HEK293 (cell line): ENCODE measurements around the gene PTH2.
A peak's percentile ranks its signal among the peaks of the same experiment; 100 is the strongest.

Experiments
- EGR2 ChIP-seq: fragments of 450-650 bp; formaldehyde crosslinking; IDR thresholded peaks from 2 replicates; pipeline ENCODE4 v1.5.1; 2016; ENCODE audit warnings: low read depth, missing biosample characterization, missing genetic modification characterization
- FEZF1 ChIP-seq: fragments of 450-650 bp; formaldehyde crosslinking; IDR thresholded peaks from 2 replicates; pipeline ENCODE4 v1.5.1; 2016; ENCODE audit warnings: missing biosample characterization, missing genetic modification characterization
- KLF16 ChIP-seq: fragments of 450-650 bp; formaldehyde crosslinking; IDR thresholded peaks from 2 replicates; pipeline ENCODE4 v1.5.1; 2017; ENCODE audit warnings: missing biosample characterization, missing genetic modification characterization
- KLF9 ChIP-seq: fragments of 450-650 bp; formaldehyde crosslinking; IDR thresholded peaks from 2 replicates; pipeline ENCODE4 v1.5.1; 2016; ENCODE audit warnings: missing biosample characterization, missing genetic modification characterization, low read depth
- MZF1 ChIP-seq: fragments of 450-650 bp; formaldehyde crosslinking; IDR thresholded peaks from 2 replicates; pipeline ENCODE4 v1.5.1; 2017; ENCODE audit warnings: missing biosample characterization, missing genetic modification characterization, borderline replicate concordance
- SP7 ChIP-seq: fragments of 450-650 bp; formaldehyde crosslinking; IDR thresholded peaks from 2 replicates; pipeline ENCODE4 v1.5.1; 2016; ENCODE audit warnings: missing biosample characterization, missing genetic modification characterization
- ZIC2 ChIP-seq: fragments of 450-650 bp; formaldehyde crosslinking; IDR thresholded peaks from 2 replicates; pipeline ENCODE4 v1.5.1; 2016; ENCODE audit warnings: missing biosample characterization, missing genetic modification characterization
- ZNF10 ChIP-seq: fragments of 450-650 bp; formaldehyde crosslinking; IDR thresholded peaks from 2 replicates; pipeline ENCODE4 v1.5.1; 2017; ENCODE audit warnings: missing biosample characterization, missing genetic modification characterization
- ZNF132 ChIP-seq: fragments of 450-650 bp; formaldehyde crosslinking; IDR thresholded peaks from 2 replicates; pipeline ENCODE4 v1.5.1; 2017; ENCODE audit warnings: missing biosample characterization, missing genetic modification characterization, borderline replicate concordance
- ZNF394 ChIP-seq: fragments of 450-650 bp; formaldehyde crosslinking; IDR thresholded peaks from 2 replicates; pipeline ENCODE4 v1.5.1; 2016; ENCODE audit warnings: missing biosample characterization, missing genetic modification characterization, mild to moderate bottlenecking, moderate library complexity, borderline replicate concordance
- ZNF529 ChIP-seq: fragments of 450-650 bp; formaldehyde crosslinking; IDR thresholded peaks from 2 replicates; pipeline ENCODE4 v1.5.1; 2017; ENCODE audit warnings: missing genetic modification characterization, missing biosample characterization; ENCODE audit not compliant: insufficient replicate concordance
- ZNF558 ChIP-seq: fragments of 450-650 bp; formaldehyde crosslinking; IDR thresholded peaks from 2 replicates; pipeline ENCODE4 v1.5.1; 2016; ENCODE audit warnings: missing biosample characterization, missing genetic modification characterization
- ZNF610 ChIP-seq: fragments of 450-650 bp; formaldehyde crosslinking; IDR thresholded peaks from 2 replicates; pipeline ENCODE4 v1.5.1; 2016; ENCODE audit warnings: missing biosample characterization, missing genetic modification characterization, borderline replicate concordance
- ZNF629 ChIP-seq: fragments of 450-650 bp; formaldehyde crosslinking; IDR thresholded peaks from 2 replicates; pipeline ENCODE4 v1.5.1; 2017; ENCODE audit warnings: missing biosample characterization, missing genetic modification characterization
- ZNF777 ChIP-seq: fragments of 450-650 bp; formaldehyde crosslinking; IDR thresholded peaks from 2 replicates; pipeline ENCODE4 v1.5.1; 2017; ENCODE audit warnings: missing biosample characterization, missing genetic modification characterization, borderline replicate concordance
- ZNF843 ChIP-seq: fragments of 450-650 bp; formaldehyde crosslinking; IDR thresholded peaks from 2 replicates; pipeline ENCODE4 v1.5.1; 2016; ENCODE audit warnings: missing biosample characterization, missing genetic modification characterization
- TF ChIP-seq, protein P1 (sequence below): fragments of 450-650 bp; formaldehyde crosslinking; IDR thresholded peaks from 2 replicates; pipeline ENCODE4 v1.5.1; 2016; ENCODE audit warnings: missing biosample characterization, missing genetic modification characterization
- TF ChIP-seq, protein P2 (sequence below): fragments of 450-650 bp; formaldehyde crosslinking; IDR thresholded peaks from 2 replicates; pipeline ENCODE4 v1.5.1; 2016; ENCODE audit warnings: missing biosample characterization, missing genetic modification characterization
- TF ChIP-seq, protein P3 (sequence below): fragments of 450-650 bp; formaldehyde crosslinking; IDR thresholded peaks from 2 replicates; pipeline ENCODE4 v1.5.1; 2016; ENCODE audit warnings: missing biosample characterization, missing genetic modification characterization
- TF ChIP-seq, protein P4 (sequence below): fragments of 450-650 bp; formaldehyde crosslinking; IDR thresholded peaks from 2 replicates; pipeline ENCODE4 v1.5.1; 2017; ENCODE audit warnings: missing biosample characterization, missing genetic modification characterization
- TF ChIP-seq, protein P5 (sequence below): fragments of 450-650 bp; formaldehyde crosslinking; IDR thresholded peaks from 2 replicates; pipeline ENCODE4 v1.5.1; 2016; ENCODE audit warnings: missing biosample characterization, missing genetic modification characterization
- TF ChIP-seq, protein P6 (sequence below): fragments of 450-650 bp; formaldehyde crosslinking; IDR thresholded peaks from 2 replicates; pipeline ENCODE4 v1.5.1; 2017; ENCODE audit warnings: missing biosample characterization, missing genetic modification characterization
- TF ChIP-seq, protein P7 (sequence below): fragments of 450-650 bp; formaldehyde crosslinking; IDR thresholded peaks from 2 replicates; pipeline ENCODE4 v1.5.1; 2016; ENCODE audit warnings: missing biosample characterization, missing genetic modification characterization

Gene PTH2

DNA sequence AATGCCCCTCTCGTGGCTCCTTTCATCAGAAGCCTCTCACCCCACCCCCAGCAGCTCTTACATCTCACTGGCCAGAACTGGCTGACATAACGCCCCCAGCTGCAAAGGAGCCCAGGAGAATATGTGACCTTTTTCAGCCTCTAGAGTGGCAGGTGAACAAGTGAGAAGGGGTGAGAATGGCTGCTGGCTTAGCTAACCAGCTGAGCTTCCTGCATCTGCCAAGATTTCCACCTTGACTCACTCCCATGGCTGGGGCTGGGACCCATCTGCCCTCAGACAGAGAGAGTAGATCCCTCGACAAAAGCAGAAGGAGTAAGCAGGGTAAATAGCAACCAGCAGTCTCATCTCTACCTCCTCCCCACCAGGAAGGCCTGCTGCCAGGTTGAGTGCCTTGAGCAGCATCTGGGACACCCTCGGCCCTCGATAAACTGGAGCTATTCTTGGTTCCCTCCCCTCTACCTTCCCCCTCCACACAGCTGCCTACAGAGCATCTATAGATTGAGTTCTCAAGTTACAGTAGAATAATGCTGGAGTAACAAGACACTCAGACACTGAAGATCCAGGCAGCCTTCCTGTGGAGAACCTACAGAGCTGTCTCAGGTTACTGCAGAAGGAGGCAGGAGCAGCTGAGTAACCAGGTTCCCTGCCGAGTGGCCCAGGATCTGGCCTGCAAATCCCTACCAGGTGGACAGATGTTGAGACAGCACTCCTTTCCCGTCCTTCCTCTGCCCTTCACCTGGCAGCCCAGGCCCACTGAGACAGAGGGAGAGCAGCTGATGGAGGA, 19.6 kb downstream of the PTH2 start (continued):
- TF ChIP-seq, protein P1, sequence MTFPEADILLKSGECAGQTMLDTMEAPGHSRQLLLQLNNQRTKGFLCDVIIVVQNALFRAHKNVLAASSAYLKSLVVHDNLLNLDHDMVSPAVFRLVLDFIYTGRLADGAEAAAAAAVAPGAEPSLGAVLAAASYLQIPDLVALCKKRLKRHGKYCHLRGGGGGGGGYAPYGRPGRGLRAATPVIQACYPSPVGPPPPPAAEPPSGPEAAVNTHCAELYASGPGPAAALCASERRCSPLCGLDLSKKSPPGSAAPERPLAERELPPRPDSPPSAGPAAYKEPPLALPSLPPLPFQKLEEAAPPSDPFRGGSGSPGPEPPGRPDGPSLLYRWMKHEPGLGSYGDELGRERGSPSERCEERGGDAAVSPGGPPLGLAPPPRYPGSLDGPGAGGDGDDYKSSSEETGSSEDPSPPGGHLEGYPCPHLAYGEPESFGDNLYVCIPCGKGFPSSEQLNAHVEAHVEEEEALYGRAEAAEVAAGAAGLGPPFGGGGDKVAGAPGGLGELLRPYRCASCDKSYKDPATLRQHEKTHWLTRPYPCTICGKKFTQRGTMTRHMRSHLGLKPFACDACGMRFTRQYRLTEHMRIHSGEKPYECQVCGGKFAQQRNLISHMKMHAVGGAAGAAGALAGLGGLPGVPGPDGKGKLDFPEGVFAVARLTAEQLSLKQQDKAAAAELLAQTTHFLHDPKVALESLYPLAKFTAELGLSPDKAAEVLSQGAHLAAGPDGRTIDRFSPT (tag by site-specific recombination): peak; percentile 72; the same call in 1 of the 2 replicates
- TF ChIP-seq, protein P2, sequence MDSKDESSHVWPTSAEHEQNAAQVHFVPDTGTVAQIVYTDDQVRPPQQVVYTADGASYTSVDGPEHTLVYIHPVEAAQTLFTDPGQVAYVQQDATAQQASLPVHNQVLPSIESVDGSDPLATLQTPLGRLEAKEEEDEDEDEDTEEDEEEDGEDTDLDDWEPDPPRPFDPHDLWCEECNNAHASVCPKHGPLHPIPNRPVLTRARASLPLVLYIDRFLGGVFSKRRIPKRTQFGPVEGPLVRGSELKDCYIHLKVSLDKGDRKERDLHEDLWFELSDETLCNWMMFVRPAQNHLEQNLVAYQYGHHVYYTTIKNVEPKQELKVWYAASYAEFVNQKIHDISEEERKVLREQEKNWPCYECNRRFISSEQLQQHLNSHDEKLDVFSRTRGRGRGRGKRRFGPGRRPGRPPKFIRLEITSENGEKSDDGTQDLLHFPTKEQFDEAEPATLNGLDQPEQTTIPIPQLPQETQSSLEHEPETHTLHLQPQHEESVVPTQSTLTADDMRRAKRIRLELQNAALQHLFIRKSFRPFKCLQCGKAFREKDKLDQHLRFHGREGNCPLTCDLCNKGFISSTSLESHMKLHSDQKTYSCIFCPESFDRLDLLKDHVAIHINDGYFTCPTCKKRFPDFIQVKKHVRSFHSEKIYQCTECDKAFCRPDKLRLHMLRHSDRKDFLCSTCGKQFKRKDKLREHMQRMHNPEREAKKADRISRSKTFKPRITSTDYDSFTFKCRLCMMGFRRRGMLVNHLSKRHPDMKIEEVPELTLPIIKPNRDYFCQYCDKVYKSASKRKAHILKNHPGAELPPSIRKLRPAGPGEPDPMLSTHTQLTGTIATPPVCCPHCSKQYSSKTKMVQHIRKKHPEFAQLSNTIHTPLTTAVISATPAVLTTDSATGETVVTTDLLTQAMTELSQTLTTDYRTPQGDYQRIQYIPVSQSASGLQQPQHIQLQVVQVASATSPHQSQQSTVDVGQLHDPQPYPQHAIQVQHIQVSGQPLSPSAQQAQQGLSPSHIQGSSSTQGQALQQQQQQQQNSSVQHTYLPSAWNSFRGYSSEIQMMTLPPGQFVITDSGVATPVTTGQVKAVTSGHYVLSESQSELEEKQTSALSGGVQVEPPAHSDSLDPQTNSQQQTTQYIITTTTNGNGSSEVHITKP (tag by site-specific recombination): 0 out of 2 replicates have a peak, but pooled peaks have one; percentile 56
- TF ChIP-seq ZNF529 (tag by site-specific recombination) (no peak), ZNF558 (tag by site-specific recombination) (0 out of 2 replicates have a peak, but pooled peaks have one; percentile 26), ZIC2 (peak; percentile 93), EGR2 (peak; percentile 55), KLF16 (tag by site-specific recombination) (no peak), KLF9 (tag by site-specific recombination) (no peak), ZNF610 (tag by site-specific recombination) (peak; percentile 63), ZNF629 (tag by site-specific recombination) (peak; percentile 51), ZNF843 (tag by site-specific recombination) (peak; percentile 58; the same call in 1 of the 2 replicates), ZNF777 (tag by site-specific recombination) (no peak), ZNF394 (tag by site-specific recombination) (peak; percentile 90), SP7 (tag by site-specific recombination) (peak; percentile 87), ZNF132 (no peak), MZF1 (tag by site-specific recombination) (peak; percentile 88), FEZF1 (tag by site-specific recombination) (peak; percentile 32), ZNF10 (tag by site-specific recombination) (0 out of 2 replicates have a peak, but pooled peaks have one; percentile 27)
- TF ChIP-seq, protein P3, sequence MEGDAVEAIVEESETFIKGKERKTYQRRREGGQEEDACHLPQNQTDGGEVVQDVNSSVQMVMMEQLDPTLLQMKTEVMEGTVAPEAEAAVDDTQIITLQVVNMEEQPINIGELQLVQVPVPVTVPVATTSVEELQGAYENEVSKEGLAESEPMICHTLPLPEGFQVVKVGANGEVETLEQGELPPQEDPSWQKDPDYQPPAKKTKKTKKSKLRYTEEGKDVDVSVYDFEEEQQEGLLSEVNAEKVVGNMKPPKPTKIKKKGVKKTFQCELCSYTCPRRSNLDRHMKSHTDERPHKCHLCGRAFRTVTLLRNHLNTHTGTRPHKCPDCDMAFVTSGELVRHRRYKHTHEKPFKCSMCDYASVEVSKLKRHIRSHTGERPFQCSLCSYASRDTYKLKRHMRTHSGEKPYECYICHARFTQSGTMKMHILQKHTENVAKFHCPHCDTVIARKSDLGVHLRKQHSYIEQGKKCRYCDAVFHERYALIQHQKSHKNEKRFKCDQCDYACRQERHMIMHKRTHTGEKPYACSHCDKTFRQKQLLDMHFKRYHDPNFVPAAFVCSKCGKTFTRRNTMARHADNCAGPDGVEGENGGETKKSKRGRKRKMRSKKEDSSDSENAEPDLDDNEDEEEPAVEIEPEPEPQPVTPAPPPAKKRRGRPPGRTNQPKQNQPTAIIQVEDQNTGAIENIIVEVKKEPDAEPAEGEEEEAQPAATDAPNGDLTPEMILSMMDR (tag by site-specific recombination): no peak
- TF ChIP-seq, protein P4, sequence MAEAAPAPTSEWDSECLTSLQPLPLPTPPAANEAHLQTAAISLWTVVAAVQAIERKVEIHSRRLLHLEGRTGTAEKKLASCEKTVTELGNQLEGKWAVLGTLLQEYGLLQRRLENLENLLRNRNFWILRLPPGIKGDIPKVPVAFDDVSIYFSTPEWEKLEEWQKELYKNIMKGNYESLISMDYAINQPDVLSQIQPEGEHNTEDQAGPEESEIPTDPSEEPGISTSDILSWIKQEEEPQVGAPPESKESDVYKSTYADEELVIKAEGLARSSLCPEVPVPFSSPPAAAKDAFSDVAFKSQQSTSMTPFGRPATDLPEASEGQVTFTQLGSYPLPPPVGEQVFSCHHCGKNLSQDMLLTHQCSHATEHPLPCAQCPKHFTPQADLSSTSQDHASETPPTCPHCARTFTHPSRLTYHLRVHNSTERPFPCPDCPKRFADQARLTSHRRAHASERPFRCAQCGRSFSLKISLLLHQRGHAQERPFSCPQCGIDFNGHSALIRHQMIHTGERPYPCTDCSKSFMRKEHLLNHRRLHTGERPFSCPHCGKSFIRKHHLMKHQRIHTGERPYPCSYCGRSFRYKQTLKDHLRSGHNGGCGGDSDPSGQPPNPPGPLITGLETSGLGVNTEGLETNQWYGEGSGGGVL (tag by site-specific recombination): peak; percentile 99
- TF ChIP-seq, protein P5, sequence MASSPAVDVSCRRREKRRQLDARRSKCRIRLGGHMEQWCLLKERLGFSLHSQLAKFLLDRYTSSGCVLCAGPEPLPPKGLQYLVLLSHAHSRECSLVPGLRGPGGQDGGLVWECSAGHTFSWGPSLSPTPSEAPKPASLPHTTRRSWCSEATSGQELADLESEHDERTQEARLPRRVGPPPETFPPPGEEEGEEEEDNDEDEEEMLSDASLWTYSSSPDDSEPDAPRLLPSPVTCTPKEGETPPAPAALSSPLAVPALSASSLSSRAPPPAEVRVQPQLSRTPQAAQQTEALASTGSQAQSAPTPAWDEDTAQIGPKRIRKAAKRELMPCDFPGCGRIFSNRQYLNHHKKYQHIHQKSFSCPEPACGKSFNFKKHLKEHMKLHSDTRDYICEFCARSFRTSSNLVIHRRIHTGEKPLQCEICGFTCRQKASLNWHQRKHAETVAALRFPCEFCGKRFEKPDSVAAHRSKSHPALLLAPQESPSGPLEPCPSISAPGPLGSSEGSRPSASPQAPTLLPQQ: peak; percentile 64
- TF ChIP-seq, protein P6, sequence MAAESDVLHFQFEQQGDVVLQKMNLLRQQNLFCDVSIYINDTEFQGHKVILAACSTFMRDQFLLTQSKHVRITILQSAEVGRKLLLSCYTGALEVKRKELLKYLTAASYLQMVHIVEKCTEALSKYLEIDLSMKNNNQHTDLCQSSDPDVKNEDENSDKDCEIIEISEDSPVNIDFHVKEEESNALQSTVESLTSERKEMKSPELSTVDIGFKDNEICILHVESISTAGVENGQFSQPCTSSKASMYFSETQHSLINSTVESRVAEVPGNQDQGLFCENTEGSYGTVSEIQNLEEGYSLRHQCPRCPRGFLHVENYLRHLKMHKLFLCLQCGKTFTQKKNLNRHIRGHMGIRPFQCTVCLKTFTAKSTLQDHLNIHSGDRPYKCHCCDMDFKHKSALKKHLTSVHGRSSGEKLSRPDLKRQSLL (tag by site-specific recombination): peak; percentile 91
- TF ChIP-seq, protein P7, sequence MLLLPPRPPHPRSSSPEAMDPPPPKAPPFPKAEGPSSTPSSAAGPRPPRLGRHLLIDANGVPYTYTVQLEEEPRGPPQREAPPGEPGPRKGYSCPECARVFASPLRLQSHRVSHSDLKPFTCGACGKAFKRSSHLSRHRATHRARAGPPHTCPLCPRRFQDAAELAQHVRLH: peak; percentile 51
